Vagina (tissue), 2 donors: ENCODE data around the gene KRTAP5-2. TPM values are rescaled to one million over a fixed set of nuclear protein-coding genes. Genes with fewer than 3 reads are reported as not detected.

ENCODE experiments used
- DNase-seq, 2 donors: peaks; one replicate each; pipeline ENCODE4 v3.0.0-alpha.2; 2017; ENCODE audit errors: extremely low spot score in 2 of 2
- H3K27ac ChIP-seq: fragments of 200-600 bp; sonication (generic); one replicate; pipeline ENCODE4 v1.5.1; 2019
- H3K27me3 ChIP-seq: fragments of 200-600 bp; sonication (generic); one replicate; pipeline ENCODE4 v1.5.1; 2019
- H3K36me3 ChIP-seq, 2 donors: fragments of 200-600 bp; sonication (generic); one replicate each; pipeline ENCODE4 v1.5.1; 2017 to 2019
- H3K4me1 ChIP-seq: fragments of 200-600 bp; sonication (generic); one replicate; pipeline ENCODE4 v1.5.1; 2019
- H3K4me3 ChIP-seq, 2 donors: fragments of 200-600 bp; sonication (generic); 1 replicate in 1 of 2; 2 replicates in 1 of 2; pipeline ENCODE4 v1.5.1; 2016 to 2019
- H3K9me3 ChIP-seq: fragments of 200-600 bp; sonication (generic); one replicate; pipeline ENCODE4 v1.5.1; 2019
- CTCF ChIP-seq, 3 experiments: fragments of 450-650 bp in 2 of 3; fragments of 200-600 bp in 1 of 3; sonication (generic) in 1 of 3; IDR thresholded peaks; one replicate each; pipeline ENCODE4 v1.5.1; 2017 to 2019; ENCODE audit warnings: antibody characterized with exemption in 3 of 3, mild to moderate bottlenecking in 2 of 3, moderate library complexity in 2 of 3
- POLR2A ChIP-seq, 2 donors: fragments of 450-650 bp; IDR thresholded peaks; one replicate each; pipeline ENCODE4 v1.6.1; 2017; ENCODE audit warnings: antibody characterized with exemption in 2 of 2, mild to moderate bottlenecking in 2 of 2, moderate library complexity in 2 of 2
- POLR2AphosphoS5 ChIP-seq, 2 donors: sonication (generic); formaldehyde crosslinking; IDR thresholded peaks; one replicate each; pipeline ENCODE4 v1.9.0; 2017; ENCODE audit warnings: antibody characterized with exemption in 2 of 2, mild to moderate bottlenecking in 2 of 2, low read depth in 1 of 2; ENCODE audit not compliant: insufficient read depth in 1 of 2
- intact Hi-C: fragments of 100-400 bp; cut with DNase I; formaldehyde crosslinking; loops from one replicate; pipeline ENCODE4 v1.15.1; 2023
- total RNA-seq: library from RNA; depleted of rRNA; stranded (reverse); fragments of >200 nt; gene quantifications from one replicate; pipeline ENCODE4 v1.2.3, GENCODE V29; 2016

Gene KRTAP5-2
- total RNA-seq, 1 donor from 2014 or later: not detected

DNA sequence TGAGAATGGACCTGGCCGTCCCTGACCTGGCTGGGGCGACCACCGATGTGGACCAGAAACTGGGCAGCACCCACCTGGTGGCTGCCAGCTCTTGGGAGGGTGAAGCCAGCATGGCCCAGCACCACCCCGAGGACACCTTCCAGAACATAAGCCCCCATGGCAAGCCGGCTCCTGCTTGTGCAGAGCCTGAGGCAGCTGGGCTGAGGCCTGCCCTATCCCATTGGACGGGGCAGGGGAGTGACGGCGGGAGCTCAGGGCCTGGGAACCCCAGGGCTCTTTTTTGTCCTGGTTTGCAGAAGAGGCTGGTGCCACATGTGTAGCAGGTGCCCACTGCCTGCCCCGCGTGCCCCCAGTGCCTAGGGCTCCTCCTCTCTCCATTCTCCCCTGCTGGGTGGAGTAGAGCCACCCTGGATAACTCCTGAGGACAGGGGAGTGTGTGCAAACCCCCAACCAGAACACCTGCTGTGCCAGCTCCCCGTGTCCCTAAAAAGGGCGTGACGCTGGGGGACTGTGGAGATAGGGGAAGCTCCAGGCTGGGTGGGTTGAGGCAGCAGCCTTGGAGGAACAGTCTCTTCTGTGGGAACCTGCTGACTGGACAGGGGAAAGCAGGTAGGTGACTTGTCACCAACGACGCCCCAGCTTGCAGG, 38.0 kb downstream of the KRTAP5-2 start:
- no peak for DNase-seq
- TF ChIP-seq CTCF (IDR thresholded peaks at IDR 0.05): no peak
- Histone ChIP-seq H3K27ac (peak overlapping the region; percentile 80), H3K4me3 (no peak overlapping the region), H3K4me1 (peaks cover 40% of the 10 kb centered on the region), H3K36me3 (no peaks in the 10 kb centered on the region), H3K27me3 (no peaks in the 10 kb centered on the region), H3K9me3 (no peaks in the 10 kb centered on the region)
- intact Hi-C loops: no loop called here

DNA sequence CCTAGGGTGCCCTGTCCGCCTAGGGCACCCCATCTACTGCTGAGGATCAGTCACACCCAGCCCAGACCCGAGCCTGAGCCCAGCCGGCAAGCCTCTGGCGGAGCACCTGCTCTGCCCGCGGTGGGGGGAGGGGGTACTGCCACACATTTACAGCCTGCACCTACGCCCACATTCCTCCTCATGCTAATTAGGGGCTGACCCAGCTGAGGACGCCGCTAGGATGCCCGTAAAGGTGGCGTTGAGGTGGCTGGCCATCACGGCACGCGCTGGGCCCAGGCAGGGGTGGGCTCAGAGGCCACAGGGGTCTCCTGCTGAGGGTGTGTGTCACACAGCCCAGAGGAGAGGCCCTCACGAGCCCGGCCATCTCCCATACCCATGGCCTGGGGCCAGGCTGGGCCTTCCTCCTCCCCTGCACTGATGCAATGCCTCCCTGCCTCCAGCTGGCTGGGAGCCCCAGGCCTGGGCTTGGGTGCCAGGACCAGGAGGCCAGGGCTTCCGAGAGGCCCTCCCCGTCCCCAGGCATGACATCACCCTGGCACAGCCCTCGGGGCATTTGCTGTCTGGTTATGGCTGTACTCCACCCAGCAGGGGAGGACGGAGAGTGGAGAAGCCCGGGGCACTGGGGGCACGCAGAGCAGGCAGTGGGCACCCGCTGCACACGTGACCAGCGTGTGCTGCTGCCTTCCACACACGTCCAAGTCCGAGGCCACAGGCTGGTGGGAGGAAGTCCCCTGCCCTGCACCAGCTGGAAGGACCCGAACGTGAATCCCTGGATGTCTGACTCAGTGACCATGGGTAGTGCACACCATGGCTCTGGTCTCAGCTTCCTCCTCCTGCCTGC, 38.8 kb downstream of the KRTAP5-2 start:
- H3K27ac ChIP-seq: peak overlapping the region; percentile 80
- peaks cover 34% of the 10 kb centered on the region for H3K4me1 ChIP-seq
- TF ChIP-seq CTCF (IDR thresholded peaks at IDR 0.05) (no peak), POLR2AphosphoS5 (IDR thresholded peaks at IDR 0.05; ENCODE audit: insufficient read depth in 1 of 2, low read depth in 1 of 2) (peak; percentile 39 to 84)
- peak overlapping the region in 1 of 2 donors; percentile 1 for H3K4me3 ChIP-seq
- no peaks in the 10 kb centered on the region for H3K27me3 ChIP-seq
- intact Hi-C loops: no loop called here
- DNase-seq: no peak
- H3K9me3 ChIP-seq: no peaks in the 10 kb centered on the region
- no peaks in the 10 kb centered on the region for H3K36me3 ChIP-seq

GRCh38 chr11:1558775-1559110, 39.4 kb downstream of the KRTAP5-2 start:
- DNase-seq: no peak
- intact Hi-C loops: no loop called here
- H3K27me3 ChIP-seq: no peaks in the 10 kb centered on the region
- no peaks in the 10 kb centered on the region for H3K36me3 ChIP-seq
- H3K4me1 ChIP-seq: peaks cover 29% of the 10 kb centered on the region
- peak overlapping the region in 1 of 2 donors; percentile 1 for H3K4me3 ChIP-seq
- no peaks in the 10 kb centered on the region for H3K9me3 ChIP-seq
- H3K27ac ChIP-seq: peak overlapping the region; percentile 80
- no peak for TF ChIP-seq CTCF (IDR thresholded peaks at IDR 0.05)
- TF ChIP-seq POLR2AphosphoS5 (IDR thresholded peaks at IDR 0.05; ENCODE audit: insufficient read depth in 1 of 2, low read depth in 1 of 2): no peak
- no peak for TF ChIP-seq POLR2A (IDR thresholded peaks at IDR 0.05)

DNA sequence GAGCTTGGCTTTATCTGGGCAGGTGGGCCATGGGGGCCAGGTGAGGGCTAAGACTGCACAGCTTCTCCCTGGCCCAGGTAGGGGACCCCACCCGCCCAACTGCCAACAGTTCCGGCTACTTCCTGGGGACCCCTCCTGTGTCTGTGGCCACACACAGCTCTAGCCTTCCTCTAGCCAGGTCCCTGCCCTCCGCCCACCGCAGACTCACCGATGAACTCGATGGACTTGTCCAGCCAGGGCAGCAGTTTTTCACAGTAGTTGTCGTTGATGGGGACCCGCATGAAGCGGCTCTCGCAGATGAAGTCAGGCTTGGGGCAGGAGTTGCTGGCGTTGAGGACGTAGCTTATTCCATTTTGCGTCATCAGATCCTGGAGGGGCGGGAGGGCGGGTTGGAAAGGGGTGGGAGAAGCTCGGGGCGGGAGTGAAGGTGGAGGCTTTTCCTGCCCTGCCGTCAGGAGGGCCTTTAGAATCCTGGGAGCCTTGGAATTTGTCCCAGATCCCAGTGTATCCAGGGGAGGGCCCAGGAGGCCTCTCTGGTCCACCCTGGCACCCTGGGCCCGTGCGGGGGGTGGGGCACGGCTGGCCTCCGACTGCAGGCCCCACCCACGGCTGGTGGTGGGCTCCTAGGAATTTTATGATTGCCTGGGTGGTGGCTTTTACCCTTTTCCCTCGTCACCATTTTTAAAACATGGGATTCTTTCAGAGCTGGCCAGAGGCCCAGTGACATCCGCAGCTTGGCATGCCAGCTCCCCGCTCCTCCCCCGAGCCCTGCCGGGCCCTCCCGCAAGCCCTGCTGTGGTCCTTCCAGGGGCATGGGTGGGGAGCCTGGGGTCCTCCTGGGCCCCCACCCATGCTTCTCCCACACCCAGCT, 40.0 kb downstream of the KRTAP5-2 start:
- no peak for DNase-seq
- H3K4me1 ChIP-seq: peaks cover 29% of the 10 kb centered on the region
- H3K27me3 ChIP-seq: no peaks in the 10 kb centered on the region
- peak overlapping the region; percentile 80 for H3K27ac ChIP-seq
- intact Hi-C loops: no loop called here
- no peaks in the 10 kb centered on the region for H3K9me3 ChIP-seq
- H3K36me3 ChIP-seq: no peaks in the 10 kb centered on the region
- peak overlapping the region in 1 of 2 donors; percentile 11 for H3K4me3 ChIP-seq
- TF ChIP-seq CTCF (IDR thresholded peaks at IDR 0.05) (no peak), POLR2A (IDR thresholded peaks at IDR 0.05) (no peak), POLR2AphosphoS5 (IDR thresholded peaks at IDR 0.05; ENCODE audit: insufficient read depth in 1 of 2, low read depth in 1 of 2) (peak; percentile 43 to 52)
